ENCODE results near the gene GPR3. TPM values are rescaled to one million over a fixed set of nuclear protein-coding genes. Genes with fewer than 3 reads are reported as not detected.
"Not testable (repeated sequence)": the region's sequence is repeated elsewhere in the genome, so short reads cannot be mapped to it uniquely, and the experiment has no call there.

GPR3 gene
- total RNA-seq, 2 donors from 2014 or later = 0.25 to 0.72 TPM

DNA sequence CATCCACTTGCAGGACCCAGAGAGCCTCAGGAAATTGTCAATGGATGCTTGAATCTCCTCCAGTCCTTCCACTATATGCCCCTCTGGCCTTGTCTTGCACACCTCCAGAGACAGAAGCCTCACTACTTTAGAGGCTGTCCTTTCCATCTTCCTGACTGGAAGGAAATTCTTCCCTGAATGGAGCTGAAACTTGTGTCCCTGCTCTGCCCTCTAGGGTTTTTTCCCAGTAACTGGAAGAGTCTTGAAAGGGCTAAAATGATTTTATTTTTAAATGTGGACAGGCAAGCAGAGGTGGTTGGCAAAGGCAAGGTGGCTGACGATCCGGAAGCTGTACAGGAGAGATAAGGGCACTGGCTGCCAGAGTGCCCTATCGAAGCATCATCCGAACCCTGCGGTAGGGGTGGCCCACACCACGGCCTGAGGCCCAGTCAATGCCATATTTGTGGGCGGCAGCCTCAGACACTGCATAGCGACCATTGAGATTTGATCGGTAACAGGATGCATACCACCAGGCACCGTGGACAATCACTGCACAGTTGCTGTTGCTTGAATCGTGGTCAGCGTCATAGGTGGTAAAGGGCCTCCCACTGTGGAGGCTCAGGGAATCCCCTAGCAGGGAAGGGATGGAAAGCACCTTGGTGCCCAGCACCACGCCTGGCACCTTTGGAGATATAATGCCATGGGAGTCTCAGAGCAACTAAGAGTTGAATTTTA, 23.4 kb upstream of the GPR3 start:
- no peak for DNase-seq (ENCODE audit: low spot score in 2 of 2)
- H3K9me3 Mint-ChIP-seq = no peaks in the 10 kb centered on the region
- ATAC-seq = no peak
- H3K27ac Mint-ChIP-seq = no peak overlapping the region
- H3K36me3 Mint-ChIP-seq = no peaks in the 10 kb centered on the region

- Mint-ChIP-seq H3K36me3 (no peaks in the 10 kb centered on the region), H3K27ac (peak overlapping the region in 1 of 2 donors; percentile 29), H3K9me3 (no peaks in the 10 kb centered on the region)
- ATAC-seq = no peak
- no peak for DNase-seq (ENCODE audit: low spot score in 2 of 2)
These were observed 20.2 kb upstream of the GPR3 start for GRCh38 chr1:27372022-27372807.

DNA sequence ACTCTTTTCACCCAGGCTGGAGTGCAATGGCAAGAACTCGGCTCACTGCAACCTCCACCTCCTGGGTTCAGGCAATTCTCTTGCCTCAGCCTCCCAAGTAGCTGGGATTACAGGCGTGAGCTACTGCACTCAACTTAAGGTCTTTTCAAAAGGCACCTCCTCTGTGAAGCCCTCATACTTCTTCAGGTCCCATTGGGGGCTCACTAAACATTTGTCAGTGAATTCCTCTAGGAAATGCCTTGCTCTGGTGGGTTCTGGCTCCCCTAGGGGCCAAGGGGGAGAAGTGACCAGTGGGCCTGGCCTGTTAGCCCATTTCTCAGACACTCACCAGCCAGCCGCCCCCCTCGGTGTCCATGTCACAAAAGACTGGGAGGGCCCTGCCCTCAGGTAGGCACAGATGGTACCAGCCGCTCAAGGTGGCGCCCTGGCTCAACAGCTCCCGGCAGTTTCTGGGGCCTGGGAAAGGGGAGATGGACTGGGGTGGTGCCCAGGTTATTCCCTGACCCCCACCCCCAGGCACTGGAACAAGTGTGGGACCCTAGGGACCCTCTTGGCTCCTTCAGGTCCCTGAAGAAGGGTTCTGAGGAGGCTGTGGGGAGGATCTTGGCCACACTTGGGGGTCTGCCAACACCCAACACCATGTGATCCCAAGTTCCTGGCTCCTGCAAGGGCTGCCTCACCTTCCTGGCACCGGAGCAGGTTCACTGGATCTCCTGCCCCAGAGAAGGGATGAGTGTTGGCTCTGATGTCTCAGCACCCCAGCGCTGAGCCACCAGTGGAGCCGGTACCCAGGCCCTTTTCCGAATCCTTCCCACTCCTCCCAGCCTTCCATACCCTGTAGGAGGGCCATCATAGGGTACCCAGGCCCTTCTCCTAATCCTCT, 19.4 kb upstream of the GPR3 start:
- peak overlapping the region in 1 of 2 donors; percentile 29 for H3K27ac Mint-ChIP-seq
- H3K9me3 Mint-ChIP-seq = no peaks in the 10 kb centered on the region
- no peaks in the 10 kb centered on the region for H3K36me3 Mint-ChIP-seq
- ATAC-seq (no peak), DNase-seq (ENCODE audit: low spot score in 2 of 2) (no peak)

- Mint-ChIP-seq H3K9me3 (no peaks in the 10 kb centered on the region), H3K36me3 (no peaks in the 10 kb centered on the region), H3K27ac (peak within 1 kb of the TSS in 1 of 2 donors; percentile 8)
- ATAC-seq = no peak
- no peak for DNase-seq (ENCODE audit: low spot score in 2 of 2)
These were observed 17.9 kb upstream of the GPR3 start, which contains the start of gene FCN3 for GRCh38 chr1:27374362-27375086. Gene FCN3, minus strand, starts transcription at chr1:27374824. Its CDS starts 6 bp downstream, at chr1:27374818.

GRCh38 chr1:27377760-27378495, 14.5 kb upstream of the GPR3 start:
- Mint-ChIP-seq H3K27ac (no peak overlapping the region), H3K9me3 (no peaks in the 10 kb centered on the region), H3K36me3 (no peaks in the 10 kb centered on the region)
- ATAC-seq = no peak
- no peak for DNase-seq (ENCODE audit: low spot score in 2 of 2)

DNA sequence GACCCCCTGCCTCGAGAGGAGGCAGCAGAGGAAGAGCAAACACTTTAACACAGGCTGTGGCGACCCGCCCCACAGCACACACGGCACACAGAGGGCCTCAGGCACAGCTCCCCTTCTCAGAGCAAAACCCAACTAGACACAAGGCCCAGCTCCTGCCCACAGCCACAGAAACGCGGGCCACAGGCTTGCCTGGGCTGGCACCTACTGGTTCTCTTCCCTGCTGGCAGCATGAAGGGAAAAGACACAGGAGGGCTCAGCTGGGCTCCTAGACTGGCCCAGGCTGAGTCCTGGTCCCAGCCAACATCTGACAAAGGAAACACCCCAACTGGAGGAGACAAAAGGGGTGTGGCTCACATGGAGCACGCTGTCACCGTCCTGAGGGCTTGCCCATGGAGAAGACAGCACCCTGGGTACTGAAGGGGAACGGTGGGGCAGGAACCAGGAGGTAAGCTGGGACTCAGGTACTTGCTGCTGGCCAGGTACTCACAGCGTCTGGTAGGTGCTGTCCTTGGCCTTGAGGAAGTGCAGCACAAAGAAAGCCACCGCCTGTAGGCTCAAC, 12.8 kb upstream of the GPR3 start:
- Mint-ChIP-seq H3K9me3 (no peaks in the 10 kb centered on the region), H3K36me3 (no peaks in the 10 kb centered on the region), H3K27ac (no peak overlapping the region)
- ATAC-seq (no peak), DNase-seq (ENCODE audit: low spot score in 2 of 2) (no peak)

DNA sequence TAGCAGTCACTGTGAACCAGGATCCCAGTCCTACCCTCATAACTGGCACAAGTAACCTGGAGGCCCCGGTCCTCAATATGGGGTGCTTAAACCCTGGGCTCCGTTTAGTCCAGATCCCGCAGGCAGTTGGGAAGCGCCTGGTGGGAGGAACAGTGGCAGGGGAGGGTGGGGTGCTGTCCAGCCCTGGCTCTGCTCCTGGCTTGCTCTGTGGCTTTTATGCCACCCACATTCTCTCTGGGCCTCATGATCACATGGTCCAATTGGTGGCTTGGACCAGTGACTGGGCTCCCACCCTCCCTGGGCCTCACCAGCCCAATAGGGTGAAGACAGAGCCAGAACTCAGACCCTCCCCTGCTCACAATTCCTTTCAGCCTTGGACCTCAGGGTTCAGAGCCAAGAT, 12.2 kb upstream of the GPR3 start:
- ATAC-seq (no peak), DNase-seq (ENCODE audit: low spot score in 2 of 2) (no peak)
- Mint-ChIP-seq H3K36me3 (no peaks in the 10 kb centered on the region), H3K27ac (peak overlapping the region in 1 of 2 donors; percentile 72), H3K9me3 (no peaks in the 10 kb centered on the region)

DNA sequence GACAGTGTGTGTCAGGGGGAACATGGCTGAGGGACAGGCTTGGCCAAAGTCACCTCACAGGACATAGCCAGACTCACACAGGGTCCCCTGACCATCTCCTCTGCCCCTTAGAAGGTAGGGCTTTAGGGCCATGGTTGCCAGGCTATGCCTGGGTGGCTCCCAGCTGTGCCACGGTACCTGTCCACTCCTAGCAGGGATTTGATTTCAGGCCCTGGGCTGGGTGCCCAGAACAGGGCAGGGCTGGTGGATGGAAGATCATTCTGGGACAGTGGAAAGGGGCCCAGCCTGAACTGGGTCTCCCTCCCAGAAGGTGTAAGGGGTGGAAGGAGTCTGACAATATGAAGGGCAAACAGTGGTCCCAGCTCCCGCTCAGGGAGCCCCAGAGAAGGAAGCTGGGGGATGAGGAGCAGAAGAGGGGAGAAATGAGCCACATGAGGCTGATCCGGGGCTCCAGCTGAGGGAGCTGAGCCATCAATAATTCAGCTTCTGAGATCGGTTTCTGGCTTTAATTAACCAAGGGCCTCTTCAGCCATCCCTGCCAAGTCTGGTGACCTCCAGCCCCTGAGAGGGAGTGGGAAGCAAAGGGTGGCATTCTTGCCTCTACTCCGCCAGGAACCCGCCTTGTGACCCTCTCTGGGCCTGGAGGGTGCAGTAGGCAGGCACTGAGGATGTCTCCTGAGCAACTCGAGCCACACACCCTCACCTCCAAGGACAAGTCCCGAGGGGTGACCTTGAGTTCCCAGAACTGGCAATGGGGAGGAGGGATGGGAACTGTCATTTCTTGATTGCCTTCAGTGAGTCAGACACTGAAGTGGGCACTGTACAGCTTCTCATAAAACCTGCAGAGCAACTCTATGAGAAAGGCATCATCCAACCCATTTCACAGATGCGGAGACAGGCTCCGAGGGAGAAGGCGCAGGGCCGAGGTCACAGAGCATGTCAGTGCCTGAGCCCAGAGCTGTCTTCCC, 11.4 kb upstream of the GPR3 start:
- no peaks in the 10 kb centered on the region for H3K9me3 Mint-ChIP-seq
- peak overlapping the region in 1 of 2 donors; percentile 72 for H3K27ac Mint-ChIP-seq
- ATAC-seq = no peak
- no peak for DNase-seq (ENCODE audit: low spot score in 2 of 2)
- no peaks in the 10 kb centered on the region for H3K36me3 Mint-ChIP-seq

DNA sequence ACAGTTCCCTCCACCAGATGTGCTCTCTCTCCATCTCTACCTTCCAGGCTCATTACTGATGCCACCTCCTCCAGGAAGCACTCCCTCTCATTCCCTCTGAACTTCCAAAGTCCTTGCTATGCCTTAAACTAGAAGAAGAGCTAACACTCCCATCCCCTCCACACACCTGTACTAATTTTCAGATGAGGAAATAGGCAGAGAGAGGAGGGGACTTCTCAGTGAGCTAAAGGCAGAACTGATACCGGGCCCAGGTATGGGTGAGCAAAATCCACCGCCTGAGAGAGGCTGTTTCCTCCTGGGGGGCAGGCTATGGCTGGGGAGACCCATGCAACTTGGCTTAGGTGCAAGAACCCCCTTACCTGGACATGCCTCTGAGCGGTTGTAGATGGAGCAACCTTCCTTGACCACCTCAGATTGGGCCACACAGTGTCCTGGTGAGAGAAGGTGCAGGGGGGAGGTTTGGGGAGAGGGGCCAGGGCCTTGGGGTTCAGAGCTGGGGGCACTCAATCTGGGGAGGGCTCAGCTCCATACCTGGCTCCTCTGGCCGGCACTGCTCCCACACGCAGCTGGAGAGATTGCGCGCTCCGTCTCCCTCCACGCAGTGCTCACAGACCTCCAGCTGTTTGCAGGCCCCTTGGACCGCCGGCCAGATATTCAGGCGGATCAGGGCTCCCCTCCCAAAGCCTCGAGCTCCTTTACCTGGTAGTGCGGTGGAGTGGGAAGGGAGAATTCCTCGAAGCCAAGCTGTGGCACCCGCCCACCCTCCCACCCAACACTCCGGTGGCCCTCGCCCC, 10.3 kb upstream of the GPR3 start:
- no peak for ATAC-seq
- Mint-ChIP-seq H3K27ac (no peak overlapping the region), H3K9me3 (no peaks in the 10 kb centered on the region), H3K36me3 (no peaks in the 10 kb centered on the region)
- no peak for DNase-seq (ENCODE audit: low spot score in 2 of 2)

DNA sequence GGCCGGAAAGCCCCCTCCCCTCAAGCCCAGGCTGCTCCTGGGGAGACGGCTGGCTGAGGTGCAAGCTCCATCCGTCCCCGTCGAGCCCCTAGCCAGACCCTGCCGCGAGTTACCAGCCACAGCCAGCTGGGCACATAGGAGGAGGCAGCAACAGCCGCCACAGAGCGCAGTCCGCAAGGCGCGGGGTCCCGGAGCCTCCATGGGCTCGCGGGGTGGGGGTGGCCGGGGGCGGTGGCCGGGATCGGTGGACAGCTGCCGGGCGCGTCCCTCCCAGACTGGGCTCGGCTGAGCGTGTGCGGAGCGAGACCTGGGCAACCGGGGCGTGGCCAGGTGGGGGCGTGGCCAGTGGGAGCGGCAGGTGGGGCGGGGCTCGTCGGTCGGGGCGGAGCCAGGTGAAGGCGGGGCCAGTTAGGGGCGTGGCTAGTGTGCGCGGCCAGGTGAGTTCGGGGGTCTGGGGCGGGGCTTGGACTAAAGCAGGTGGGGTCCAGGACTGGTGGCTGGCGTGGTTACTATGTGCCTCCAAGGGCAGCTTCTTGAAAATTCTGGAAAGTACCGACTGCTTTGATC, 9.3 kb upstream of the GPR3 start, which contains the start of gene CD164L2:
Gene CD164L2 (minus strand): TSS at position 295 of the 567 bp plus-strand sequence. CDS start 94 bp downstream, at position 201.
- Mint-ChIP-seq H3K36me3 (no peaks in the 10 kb centered on the region), H3K9me3 (no peaks in the 10 kb centered on the region), H3K27ac (no peak within 1 kb of the TSS)
- DNase-seq (ENCODE audit: low spot score in 2 of 2) = peak in 1 of 2 donors; percentile 52
- ATAC-seq = peak in 1 of 2 donors; percentile 64

GRCh38 chr1:27383661-27384060, 8.8 kb upstream of the GPR3 start:
- ATAC-seq (no peak), DNase-seq (ENCODE audit: low spot score in 2 of 2) (no peak)
- Mint-ChIP-seq H3K27ac (no peak overlapping the region), H3K9me3 (no peaks in the 10 kb centered on the region), H3K36me3 (no peaks in the 10 kb centered on the region)

GRCh38 chr1:27384797-27385196, 7.6 kb upstream of the GPR3 start:
- H3K36me3 Mint-ChIP-seq; ATAC-seq; DNase-seq (ENCODE audit: low spot score in 2 of 2); H3K9me3 Mint-ChIP-seq; H3K27ac Mint-ChIP-seq: not testable (repeated sequence)

DNA sequence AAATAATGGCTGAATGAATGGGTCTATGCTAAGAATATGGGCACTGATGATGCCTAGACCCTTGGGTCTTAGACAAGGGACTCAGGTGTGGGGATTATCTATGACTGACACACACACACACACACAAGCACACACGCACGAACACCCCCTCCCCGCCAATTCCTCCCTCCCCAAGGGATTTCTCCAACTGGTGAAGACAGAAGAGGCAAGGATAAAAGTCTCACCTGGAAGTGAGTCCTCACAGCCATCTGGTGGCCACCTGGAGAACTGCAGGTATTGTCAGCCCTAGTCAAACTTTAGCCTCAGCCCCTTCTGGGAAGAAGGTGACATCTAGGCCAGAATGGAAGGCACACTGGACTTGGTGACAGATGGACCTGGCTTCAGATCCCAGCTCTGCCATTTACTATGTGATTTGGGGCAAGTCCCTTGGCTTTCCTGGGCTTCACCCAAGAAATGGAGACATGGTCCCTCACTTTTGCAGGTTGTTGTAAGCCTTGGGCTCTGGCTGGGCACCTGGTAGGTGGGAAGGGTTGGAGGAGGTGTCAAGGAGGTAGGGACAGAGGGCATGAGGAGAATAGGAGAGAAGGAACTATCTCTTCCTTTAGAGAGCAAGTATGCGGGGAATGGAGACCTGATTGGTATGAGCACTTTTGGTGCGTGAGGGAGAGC, 4.0 kb upstream of the GPR3 start:
- H3K9me3 Mint-ChIP-seq = no peaks in the 10 kb centered on the region
- DNase-seq (ENCODE audit: low spot score in 2 of 2) = peak; percentile 70 to 79
- no peak overlapping the region for H3K27ac Mint-ChIP-seq
- ATAC-seq = no peak
- H3K36me3 Mint-ChIP-seq = no peaks in the 10 kb centered on the region

Data from activated naive CD4-positive, alpha-beta T cell treated with anti-CD3 and anti-CD28 coated beads, Interleukin-2, amount 50 U/mL, for 72 hours (primary cell).